ENCODE results near the gene EGLN3. TPM values are rescaled to one million over a fixed set of nuclear protein-coding genes. Genes with fewer than 3 reads are reported as not detected.

The EGLN3 gene
- total RNA-seq, 2 experiments from 2014 or later, result 10.9 to 12.0 TPM

DNA sequence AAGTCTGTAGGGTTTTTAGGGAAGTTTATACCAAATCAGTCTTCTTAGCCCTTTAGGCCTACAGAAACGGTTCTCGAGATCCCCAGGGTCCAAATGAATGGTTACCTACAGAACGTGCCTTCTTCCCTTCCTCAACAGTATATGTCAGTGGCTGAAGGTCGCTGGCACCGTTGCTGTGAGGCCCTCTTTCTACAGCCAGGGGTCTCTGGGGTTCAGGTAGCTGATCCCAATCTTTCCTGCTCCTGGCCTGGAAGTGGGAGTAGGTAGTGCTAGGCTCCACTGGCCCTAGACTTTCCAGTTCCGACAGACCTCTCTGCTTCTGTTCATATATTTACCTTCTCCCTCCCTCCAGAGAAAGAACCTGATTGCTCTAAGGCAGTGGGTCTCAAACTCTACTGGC, 6.4 kb upstream of the EGLN3 start:
- H3K9me3 Mint-ChIP-seq, result no peaks in the 10 kb centered on the region
- H3K36me3 Mint-ChIP-seq (ENCODE audit: low read depth), result no peaks in the 10 kb centered on the region
- no peak overlapping the region for H3K27ac Mint-ChIP-seq

DNA sequence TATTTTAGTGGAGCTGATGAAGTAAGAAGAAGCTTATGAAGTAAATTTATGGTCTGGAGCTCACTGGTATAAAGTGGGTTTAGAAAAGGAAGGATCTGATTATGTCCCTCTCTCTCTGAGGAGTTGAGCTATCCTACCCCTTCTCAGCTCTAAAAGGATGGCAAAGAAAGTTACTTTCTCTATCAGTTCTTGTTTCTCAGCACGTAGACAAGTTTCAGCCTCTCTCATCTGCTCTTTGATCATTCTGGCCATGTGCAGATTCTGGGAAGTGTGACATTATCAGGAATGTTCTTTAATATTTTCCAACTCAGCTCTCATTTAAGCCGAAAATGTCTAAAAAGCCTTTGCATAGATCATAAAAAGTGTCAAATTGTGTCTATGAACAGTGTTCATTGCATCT, 5.8 kb upstream of the EGLN3 start:
- CTCF ChIA-PET, result interaction anchor here (0.7 kb wide), 1 partner anchor 142 kb away, joined by 3 read pairs; no protein-coding TSS in a partner anchor
- H3K4me1 Mint-ChIP-seq, result peaks cover 7% of the 10 kb centered on the region
- H3K4me3 Mint-ChIP-seq, result no peak overlapping the region
- POLR2A ChIA-PET, result no interaction called here
- no peaks in the 10 kb centered on the region for H3K9me3 Mint-ChIP-seq
- H3K27me3 Mint-ChIP-seq, result peaks cover 28% of the 10 kb centered on the region
- H3K27ac Mint-ChIP-seq, result no peak overlapping the region
- H3K36me3 Mint-ChIP-seq (ENCODE audit: low read depth), result no peaks in the 10 kb centered on the region
- DNase-seq, result no peak

More for the DNA sequence above, 6.4 kb upstream of the EGLN3 start:
- ChIA-PET POLR2A (no interaction called here), CTCF (no interaction called here)
- H3K27me3 Mint-ChIP-seq, result peaks cover 24% of the 10 kb centered on the region
- no peak overlapping the region for H3K4me3 Mint-ChIP-seq
- peaks cover 6% of the 10 kb centered on the region for H3K4me1 Mint-ChIP-seq
- DNase-seq, result no peak

DNA sequence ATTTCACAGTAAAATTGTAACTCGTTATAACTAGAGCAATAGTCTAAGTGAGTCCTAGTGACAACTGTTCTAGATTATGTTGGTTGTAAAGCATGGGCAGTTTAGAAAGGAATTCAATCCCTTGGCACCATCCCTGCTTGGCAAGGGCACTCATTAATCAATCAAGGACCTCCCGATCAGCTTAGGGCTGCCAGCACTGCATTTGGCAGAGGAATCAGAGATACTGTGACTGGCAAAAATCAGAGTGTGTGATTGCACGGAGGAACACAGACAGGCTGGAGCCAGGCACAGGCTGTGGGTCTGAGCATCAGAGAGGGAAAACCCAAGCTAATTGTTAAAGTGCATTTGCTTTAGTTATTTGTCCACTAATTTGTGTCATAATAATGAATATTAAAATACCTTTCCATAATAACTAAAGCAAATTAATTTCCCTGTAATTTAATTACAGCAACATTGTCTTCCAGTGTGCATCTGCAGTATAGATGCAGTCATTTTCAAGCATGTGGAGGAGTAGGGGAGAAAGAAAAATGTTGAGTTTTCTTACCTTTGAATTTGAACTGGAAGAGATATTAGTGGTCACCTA, 3.2 kb upstream of the EGLN3 start:
- Mint-ChIP-seq H3K36me3 (ENCODE audit: low read depth) (no peaks in the 10 kb centered on the region), H3K9me3 (no peaks in the 10 kb centered on the region), H3K4me1 (peaks cover 17% of the 10 kb centered on the region), H3K4me3 (no peak overlapping the region), H3K27me3 (peaks cover 48% of the 10 kb centered on the region), H3K27ac (no peak overlapping the region)
- ChIA-PET POLR2A (no interaction called here), CTCF (no interaction called here)
- DNase-seq, result no peak

DNA sequence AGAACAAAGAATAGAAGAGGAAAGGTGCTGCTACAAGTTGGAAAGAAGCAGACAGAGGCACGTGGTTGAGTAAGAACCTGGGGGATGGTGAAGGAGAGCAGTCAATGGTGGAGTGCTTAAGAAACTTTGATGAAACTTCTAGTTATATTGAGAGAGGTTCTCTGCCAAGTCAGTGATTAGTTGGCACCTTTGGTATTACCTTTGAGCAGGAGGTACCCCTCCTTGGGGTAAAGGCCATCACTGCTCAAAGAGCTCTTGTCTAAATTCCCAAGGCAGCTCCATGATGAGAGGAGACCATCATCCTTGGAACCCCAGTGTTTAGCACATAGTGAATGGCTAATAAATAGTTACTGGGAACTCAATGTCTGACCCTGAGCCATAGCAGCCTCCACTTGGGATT, 1.7 kb upstream of the EGLN3 start:
- no peak overlapping the region for H3K4me3 Mint-ChIP-seq
- no peaks in the 10 kb centered on the region for H3K9me3 Mint-ChIP-seq
- CTCF ChIA-PET, result interaction anchor here (1.2 kb wide), 1 partner anchor 146 kb away, joined by 3 read pairs; no protein-coding TSS in a partner anchor
- no peak overlapping the region for H3K27ac Mint-ChIP-seq
- peaks cover 57% of the 10 kb centered on the region for H3K27me3 Mint-ChIP-seq
- no peaks in the 10 kb centered on the region for H3K36me3 Mint-ChIP-seq (ENCODE audit: low read depth)
- POLR2A ChIA-PET, result interaction anchor here (0.7 kb wide), 1 partner anchor 107 kb away, joined by 3 read pairs; no protein-coding TSS in a partner anchor
- H3K4me1 Mint-ChIP-seq, result peaks cover 20% of the 10 kb centered on the region
- DNase-seq, result no peak

DNA sequence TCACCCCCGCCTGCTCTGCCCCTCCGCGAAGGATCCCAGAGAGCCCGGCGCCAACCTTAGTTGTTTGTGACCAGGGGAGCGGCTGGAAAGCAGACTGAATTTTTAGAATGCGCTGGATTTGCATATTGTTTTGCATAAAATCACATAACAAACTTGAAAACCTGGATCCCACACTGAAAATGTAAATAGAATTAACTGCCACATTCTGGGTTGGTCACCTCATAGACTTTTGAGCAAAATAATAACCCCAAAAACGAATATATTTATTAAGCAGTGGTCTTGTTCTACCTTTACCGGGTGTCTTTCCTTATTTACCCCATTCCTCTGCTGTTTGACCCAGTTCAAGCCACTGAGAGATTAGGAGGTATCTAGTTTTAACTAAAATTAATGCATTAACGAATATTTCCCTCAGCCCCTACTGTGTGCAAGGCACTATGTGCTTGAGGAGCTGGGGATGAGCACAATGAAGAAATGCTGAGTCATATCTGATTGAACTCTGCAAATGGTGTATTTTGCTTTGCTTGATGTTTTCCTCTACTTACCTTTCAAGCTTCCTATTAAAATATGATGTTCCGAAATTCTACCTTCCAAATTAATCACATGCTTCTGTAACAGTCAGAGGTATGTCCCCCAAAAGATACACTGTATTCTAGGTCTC, 438 bp upstream of the EGLN3 start:
- peaks cover 64% of the 10 kb centered on the region for H3K27me3 Mint-ChIP-seq
- no peak for DNase-seq
- H3K9me3 Mint-ChIP-seq, result no peaks in the 10 kb centered on the region
- peaks cover 26% of the 10 kb centered on the region for H3K4me1 Mint-ChIP-seq
- CTCF ChIA-PET, result interaction anchor here (1.2 kb wide), 1 partner anchor 147 kb away, joined by 3 read pairs; no protein-coding TSS in a partner anchor
- peak overlapping the region; percentile 78 for H3K4me3 Mint-ChIP-seq
- POLR2A ChIA-PET, result interaction anchor here (1.6 to 1.8 kb wide), 2 partner anchors 26 to 146 kb away, joined by 3 to 5 read pairs; no protein-coding TSS in a partner anchor
- H3K27ac Mint-ChIP-seq, result no peak overlapping the region
- no peaks in the 10 kb centered on the region for H3K36me3 Mint-ChIP-seq (ENCODE audit: low read depth)

DNA sequence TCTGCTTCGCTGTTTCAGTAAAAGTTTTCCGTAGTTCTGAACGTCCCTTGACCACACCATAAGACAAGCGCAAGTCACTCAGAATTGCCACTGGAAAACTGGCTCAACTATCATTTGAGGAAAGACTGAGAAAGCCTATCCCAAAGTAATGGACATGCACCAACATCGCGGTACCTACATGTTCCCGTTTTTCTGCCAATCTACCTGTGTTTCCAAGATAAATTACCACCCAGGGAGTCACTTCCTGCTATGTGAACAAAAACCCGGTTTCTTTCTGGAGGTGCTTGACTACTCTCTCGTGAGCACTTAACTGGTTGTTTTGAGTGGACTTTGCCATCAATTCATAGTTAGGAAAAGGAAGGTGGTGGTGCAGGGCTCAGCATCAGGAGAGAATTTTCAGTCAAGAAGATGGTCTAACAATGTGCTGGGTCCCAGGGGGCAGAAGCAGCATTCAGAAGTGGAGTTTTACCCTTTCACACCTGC, 1.4 kb downstream of the EGLN3 start:
- Mint-ChIP-seq H3K27me3 (peaks cover 60% of the 10 kb centered on the region), H3K4me3 (peak overlapping the region; percentile 78), H3K36me3 (ENCODE audit: low read depth) (no peaks in the 10 kb centered on the region), H3K9me3 (no peaks in the 10 kb centered on the region), H3K27ac (no peak overlapping the region), H3K4me1 (peaks cover 27% of the 10 kb centered on the region)
- DNase-seq, result no peak
- POLR2A ChIA-PET, result interaction anchor here (1.0 to 1.6 kb wide), 2 partner anchors 15 to 148 kb away, joined by 3 to 5 read pairs; no protein-coding TSS in a partner anchor
- CTCF ChIA-PET, result interaction anchor here (1.4 kb wide), 1 partner anchor 149 kb away, joined by 6 read pairs; no protein-coding TSS in a partner anchor

DNA sequence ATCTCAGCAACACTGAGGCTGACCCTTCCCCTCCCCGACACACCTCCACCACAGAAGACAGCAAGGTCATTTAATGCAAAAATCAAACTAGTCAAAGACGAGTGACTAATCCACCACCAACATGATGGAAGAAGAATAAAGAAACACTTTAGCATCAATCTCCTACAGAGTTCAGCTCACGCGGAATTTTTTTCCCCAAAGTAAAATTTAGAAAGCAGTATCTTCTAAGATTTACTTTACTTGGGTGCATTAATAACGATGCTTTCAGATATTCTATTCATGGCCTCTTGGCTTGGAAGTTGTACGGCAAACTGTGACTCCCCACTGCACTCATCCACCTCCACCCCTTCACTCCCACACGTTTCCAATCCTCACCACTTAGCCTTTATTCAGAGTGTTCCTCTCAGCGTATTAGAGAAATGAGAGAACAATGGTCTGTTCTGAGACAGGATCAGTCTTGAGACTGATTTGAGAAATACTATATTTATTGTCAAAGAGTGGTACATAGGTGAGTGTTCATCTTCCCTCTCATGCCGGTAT, 1.9 kb downstream of the EGLN3 start:
- H3K36me3 Mint-ChIP-seq (ENCODE audit: low read depth), result no peaks in the 10 kb centered on the region
- H3K27ac Mint-ChIP-seq, result no peak overlapping the region
- ChIA-PET CTCF (no interaction called here), POLR2A (no interaction called here)
- peak overlapping the region; percentile 78 for H3K4me3 Mint-ChIP-seq
- no peaks in the 10 kb centered on the region for H3K9me3 Mint-ChIP-seq
- peaks cover 58% of the 10 kb centered on the region for H3K27me3 Mint-ChIP-seq
- H3K4me1 Mint-ChIP-seq, result peaks cover 27% of the 10 kb centered on the region
- DNase-seq, result no peak

DNA sequence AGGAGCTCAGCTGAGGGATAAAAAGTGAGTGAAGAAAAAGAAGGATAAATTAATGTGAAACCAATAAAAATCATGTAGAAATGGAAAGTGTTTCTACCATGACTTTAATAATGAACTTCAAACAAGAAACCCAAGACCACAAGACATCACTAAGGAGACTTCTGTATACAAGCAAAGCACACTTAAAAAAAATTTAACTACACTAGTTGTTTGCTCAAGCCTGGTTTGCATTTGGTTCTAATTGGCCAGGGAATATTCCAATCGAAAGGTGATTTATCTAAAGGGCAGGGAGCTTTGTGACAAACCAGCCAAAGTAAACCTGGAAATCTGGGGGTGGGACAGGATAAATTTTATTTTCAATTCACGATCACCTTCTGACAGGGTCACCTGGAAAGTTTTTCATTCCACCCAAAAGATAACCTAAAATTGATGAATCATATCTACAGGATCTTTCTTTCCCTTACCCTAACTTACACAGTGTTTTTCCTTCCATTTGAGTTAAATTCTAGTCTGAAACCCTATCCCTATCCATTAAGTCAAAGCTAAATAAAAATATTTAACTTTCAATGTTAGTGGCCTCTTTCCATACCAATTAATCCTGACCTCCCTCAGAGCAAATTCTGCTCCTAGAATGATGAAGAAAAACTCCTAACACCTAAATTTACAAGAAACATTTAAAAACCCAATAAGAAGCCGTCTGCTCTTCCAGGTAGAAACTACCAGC, 2.6 kb downstream of the EGLN3 start:
- H3K27ac Mint-ChIP-seq, result no peak overlapping the region
- no peaks in the 10 kb centered on the region for H3K9me3 Mint-ChIP-seq
- H3K4me3 Mint-ChIP-seq, result peak overlapping the region; percentile 25
- peaks cover 27% of the 10 kb centered on the region for H3K4me1 Mint-ChIP-seq
- DNase-seq, result no peak
- ChIA-PET CTCF (no interaction called here), POLR2A (interaction anchor here (1.0 kb wide), 1 partner anchor 107 kb away, joined by 3 read pairs; no protein-coding TSS in a partner anchor)
- peaks cover 53% of the 10 kb centered on the region for H3K27me3 Mint-ChIP-seq
- H3K36me3 Mint-ChIP-seq (ENCODE audit: low read depth), result no peaks in the 10 kb centered on the region

DNA sequence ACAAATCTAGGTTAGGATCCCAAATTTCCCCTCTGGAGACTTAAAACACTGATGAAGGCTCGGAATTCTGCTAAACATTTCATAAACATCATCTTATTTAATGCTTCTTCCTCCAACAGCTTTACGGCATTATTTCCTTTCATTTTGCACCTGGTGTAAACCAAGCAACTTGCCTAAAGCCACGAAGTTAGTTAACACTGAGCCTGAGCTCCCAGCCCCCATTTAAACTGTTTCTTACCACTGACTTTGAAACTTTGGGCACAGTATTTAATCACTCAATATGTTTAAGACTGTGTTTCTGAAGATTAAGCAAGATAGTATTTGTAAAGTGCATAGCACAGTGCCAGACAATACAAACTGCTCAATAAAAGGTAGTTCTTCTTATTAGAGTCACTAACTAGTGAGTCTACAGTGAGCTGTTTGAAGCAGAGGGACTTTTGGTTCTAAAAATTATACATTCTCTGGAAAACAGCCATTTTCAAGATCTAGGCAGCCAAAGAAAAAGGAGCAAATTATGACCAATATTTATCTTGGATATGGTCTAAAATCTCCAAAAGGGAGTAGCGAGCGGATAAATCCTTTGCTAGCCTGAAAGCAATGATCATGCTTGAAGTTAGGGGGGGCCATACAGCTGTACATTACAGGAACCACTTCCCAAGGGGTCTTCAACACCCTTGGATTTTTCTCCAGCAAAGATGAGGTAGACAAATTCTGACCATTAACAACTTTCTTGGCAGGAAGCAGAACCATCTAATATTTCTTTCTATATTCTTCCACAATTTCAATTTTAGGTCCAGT, 4.0 kb downstream of the EGLN3 start:
- Mint-ChIP-seq H3K36me3 (ENCODE audit: low read depth) (no peaks in the 10 kb centered on the region), H3K27ac (no peak overlapping the region), H3K4me3 (no peak overlapping the region), H3K9me3 (no peaks in the 10 kb centered on the region), H3K27me3 (peaks cover 42% of the 10 kb centered on the region), H3K4me1 (peaks cover 27% of the 10 kb centered on the region)
- POLR2A ChIA-PET, result interaction anchor here (1.0 kb wide), 1 partner anchor 108 kb away, joined by 3 read pairs; no protein-coding TSS in a partner anchor
- CTCF ChIA-PET, result interaction anchor here (0.8 to 1.3 kb wide), 3 partner anchors 97 to 151 kb away, joined by 3 to 4 read pairs (median 3); no protein-coding TSS in a partner anchor
- no peak for DNase-seq

DNA sequence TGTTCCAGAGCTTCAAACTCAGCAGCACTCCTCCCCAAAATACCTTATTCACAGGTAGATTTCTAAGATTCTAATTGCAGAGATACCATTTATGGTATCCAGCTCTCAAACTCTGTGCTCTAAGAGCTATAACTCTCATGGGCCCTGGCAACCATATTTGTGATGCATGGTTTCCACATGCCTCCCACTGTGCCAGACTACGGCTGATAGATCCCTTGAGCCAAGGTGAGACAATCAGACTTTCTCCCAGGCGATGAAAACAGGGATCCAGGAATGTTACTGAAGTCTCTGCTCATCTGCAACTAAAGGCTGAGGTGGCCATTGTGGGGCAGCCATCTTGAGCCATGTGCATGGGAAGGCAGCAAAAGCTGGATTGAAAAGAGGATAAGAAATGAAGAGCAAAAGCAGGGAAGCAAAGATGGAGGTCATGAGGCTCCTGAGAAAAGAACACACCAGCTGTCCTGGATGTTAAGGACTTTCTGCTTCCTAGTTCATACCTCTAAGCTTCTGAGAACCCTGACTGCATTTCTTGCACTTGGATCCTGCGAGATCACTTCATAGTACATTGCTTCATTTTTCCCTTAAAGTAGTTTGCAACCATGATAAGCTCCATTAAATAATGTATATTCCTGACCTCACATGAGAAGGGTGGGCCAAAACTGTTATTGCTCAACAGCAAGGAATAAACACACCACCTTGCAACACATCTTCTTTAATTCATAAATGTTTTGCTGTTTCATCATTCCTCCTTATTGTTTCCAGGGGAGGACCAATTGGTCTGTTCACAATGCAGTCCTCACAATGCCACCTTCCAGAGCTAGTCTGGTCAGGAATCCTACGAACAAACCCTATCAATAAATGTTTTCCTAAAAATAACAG, 5.4 kb downstream of the EGLN3 start:
- Mint-ChIP-seq H3K36me3 (ENCODE audit: low read depth) (no peaks in the 10 kb centered on the region), H3K4me1 (peaks cover 16% of the 10 kb centered on the region), H3K27ac (no peak overlapping the region), H3K9me3 (no peaks in the 10 kb centered on the region), H3K4me3 (no peak overlapping the region), H3K27me3 (peaks cover 30% of the 10 kb centered on the region)
- DNase-seq, result no peak
- ChIA-PET POLR2A (interaction anchor here (1.1 kb wide), 1 partner anchor 83 kb away, joined by 3 read pairs; no protein-coding TSS in a partner anchor), CTCF (interaction anchor here (2.2 kb wide), 1 partner anchor 153 kb away, joined by 7 read pairs; no protein-coding TSS in a partner anchor)

DNA sequence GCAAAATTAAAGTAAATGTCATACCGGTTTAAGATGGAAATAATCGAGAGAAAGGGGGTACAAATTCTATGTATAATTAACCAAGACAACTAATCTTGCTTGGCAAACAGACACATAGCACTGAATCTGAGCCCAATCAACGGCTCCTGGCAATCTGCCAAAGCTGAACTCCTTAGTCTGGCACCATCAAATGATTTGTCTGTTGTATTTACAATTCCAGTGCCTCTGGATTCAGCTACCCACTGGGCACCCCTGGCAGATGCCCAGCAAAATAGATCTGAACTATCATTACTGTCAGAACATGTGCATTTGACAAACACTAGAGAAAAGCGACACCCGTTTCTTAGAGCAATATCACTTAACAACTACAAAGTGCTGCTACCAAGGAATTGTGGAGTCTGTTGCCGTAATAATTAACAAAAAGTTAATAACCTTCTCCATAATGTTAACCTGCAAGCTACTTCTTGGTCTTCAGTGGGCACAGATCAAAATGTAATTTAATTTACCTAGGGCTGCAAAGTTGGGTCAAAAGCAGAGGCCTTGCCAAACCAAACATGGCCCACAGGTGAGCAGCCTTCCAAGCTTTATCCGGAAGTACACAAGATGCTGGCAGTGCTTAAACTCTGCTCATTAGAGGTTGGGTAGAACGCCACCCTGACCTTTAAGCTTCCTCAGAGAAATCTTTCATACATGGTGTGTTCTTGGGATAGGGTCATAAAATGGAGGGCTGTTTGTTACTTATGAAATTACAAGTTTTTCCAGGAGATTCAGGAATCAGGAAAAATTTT, 7.6 kb downstream of the EGLN3 start:
- Mint-ChIP-seq H3K4me1 (peaks cover 7% of the 10 kb centered on the region), H3K27ac (no peak overlapping the region), H3K9me3 (no peaks in the 10 kb centered on the region), H3K36me3 (ENCODE audit: low read depth) (no peaks in the 10 kb centered on the region), H3K27me3 (peaks cover 10% of the 10 kb centered on the region), H3K4me3 (no peak overlapping the region)
- POLR2A ChIA-PET, result no interaction called here
- CTCF ChIA-PET, result interaction anchor here (2.2 kb wide), 1 partner anchor 155 kb away, joined by 7 read pairs; no protein-coding TSS in a partner anchor
- DNase-seq, result no peak

Measured in activated CD4-positive, alpha-beta memory T cell treated with anti-CD3 and anti-CD28 coated beads, Interleukin-2, amount 10 ng/mL, durations not matched to agents 7 days and 5 days (primary cell).